Left ventricle myocardium inferior (tissue), 1 donor: ENCODE measurements around the gene GRIN2C. TPM values are rescaled to one million over a fixed set of nuclear protein-coding genes. Genes with fewer than 3 reads are reported as not detected.
A peak's percentile ranks its signal among the peaks of the same experiment; 100 is the strongest.

Experiments
- DNase-seq: peaks from one replicate; pipeline ENCODE4 v3.0.0-alpha.2; 2020
- H3K27ac ChIP-seq: fragments of 200-600 bp; replicated peaks from 2 replicates; pipeline ENCODE4 v1.8.0; 2021
- H3K27me3 ChIP-seq: fragments of 200-600 bp; 2 replicates; pipeline ENCODE4 v1.8.0; 2021; ENCODE audit warnings: low read depth
- H3K36me3 ChIP-seq: fragments of 200-600 bp; 2 replicates; pipeline ENCODE4 v1.8.0; 2021
- H3K4me1 ChIP-seq: fragments of 200-600 bp; 2 replicates; pipeline ENCODE4 v1.8.0; 2021
- H3K4me3 ChIP-seq: fragments of 200-600 bp; 2 replicates; pipeline ENCODE4 v1.8.0; 2021; ENCODE audit warnings: mild to moderate bottlenecking, moderate library complexity
- H3K9me3 ChIP-seq: fragments of 200-600 bp; replicated peaks from 2 replicates; pipeline ENCODE4 v1.8.0; 2021
- CTCF ChIP-seq: fragments of 200-600 bp; IDR thresholded peaks from 2 replicates; pipeline ENCODE4 v1.8.0; 2021; ENCODE audit warnings: antibody characterized with exemption, mild to moderate bottlenecking, borderline replicate concordance
- intact Hi-C: fragments of 100-400 bp; cut with micrococcal nuclease; formaldehyde crosslinking; loops from one replicate; pipeline ENCODE4 v1.11.0; 2022
- total RNA-seq: library from RNA; stranded (reverse); fragmentation: NEBNext Ultra II Directional; extraction: Animal tissue kit (Norgen Biotek cat#: 25700); gene quantifications from one replicate; pipeline ENCODE4 v1.2.1, GENCODE V29; 2021
- donor health status: DM: no; HTN: yes; CAD: no; lungs with severe emphysema.

The GRIN2C gene
- total RNA-seq, 1 donor from 2014 or later = 0.52 TPM

- peaks cover 48% of the 10 kb centered on the region for H3K4me1 ChIP-seq
- DNase-seq = no peak
- intact Hi-C loops = no loop called here
- peaks cover 13% of the 10 kb centered on the region for H3K36me3 ChIP-seq
- no peak overlapping the region for H3K4me3 ChIP-seq
- no peaks in the 10 kb centered on the region for H3K27me3 ChIP-seq
- no peaks in the 10 kb centered on the region for H3K9me3 ChIP-seq
- H3K27ac ChIP-seq = no peak overlapping the region
- TF ChIP-seq CTCF = no peak
Observed at GRCh38 chr17:74815067-74815466, 44.6 kb downstream of the GRIN2C start.

DNA sequence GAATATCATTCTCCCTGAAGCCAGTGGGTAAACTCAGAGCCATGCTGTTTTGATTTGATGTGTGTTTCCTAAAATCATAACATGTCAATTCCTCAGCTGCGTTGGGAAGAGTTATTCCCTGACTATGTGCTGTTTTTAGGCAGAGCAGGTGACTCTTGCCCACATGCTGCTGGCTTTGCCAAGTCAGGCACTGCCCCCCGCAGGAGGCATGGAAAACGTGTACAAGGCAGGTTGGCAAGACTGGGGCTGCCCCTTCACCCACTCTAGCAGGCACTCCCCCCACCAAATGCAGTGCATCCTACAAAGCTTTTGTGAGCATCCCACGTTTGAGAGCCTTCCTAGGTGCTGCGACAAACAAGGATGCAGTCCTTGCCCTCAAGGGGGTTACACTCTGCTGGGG, 45.2 kb downstream of the GRIN2C start:
- no peaks in the 10 kb centered on the region for H3K9me3 ChIP-seq
- no peak for TF ChIP-seq CTCF
- no peaks in the 10 kb centered on the region for H3K27me3 ChIP-seq
- intact Hi-C loops = no loop called here
- H3K27ac ChIP-seq = no peak overlapping the region
- DNase-seq = no peak
- H3K4me3 ChIP-seq = no peak overlapping the region
- H3K36me3 ChIP-seq = peaks cover 9% of the 10 kb centered on the region
- H3K4me1 ChIP-seq = peaks cover 48% of the 10 kb centered on the region

GRCh38 chr17:74812109-74813009, 47.3 kb downstream of the GRIN2C start:
- H3K4me1 ChIP-seq = peaks cover 48% of the 10 kb centered on the region
- peak; percentile 46 for DNase-seq
- no peak for TF ChIP-seq CTCF
- H3K27ac ChIP-seq = peak overlapping the region; percentile 75
- no peaks in the 10 kb centered on the region for H3K27me3 ChIP-seq
- peak overlapping the region; percentile 61 for H3K4me3 ChIP-seq
- intact Hi-C loops = no loop called here
- no peaks in the 10 kb centered on the region for H3K9me3 ChIP-seq
- H3K36me3 ChIP-seq = peaks cover 4% of the 10 kb centered on the region

DNA sequence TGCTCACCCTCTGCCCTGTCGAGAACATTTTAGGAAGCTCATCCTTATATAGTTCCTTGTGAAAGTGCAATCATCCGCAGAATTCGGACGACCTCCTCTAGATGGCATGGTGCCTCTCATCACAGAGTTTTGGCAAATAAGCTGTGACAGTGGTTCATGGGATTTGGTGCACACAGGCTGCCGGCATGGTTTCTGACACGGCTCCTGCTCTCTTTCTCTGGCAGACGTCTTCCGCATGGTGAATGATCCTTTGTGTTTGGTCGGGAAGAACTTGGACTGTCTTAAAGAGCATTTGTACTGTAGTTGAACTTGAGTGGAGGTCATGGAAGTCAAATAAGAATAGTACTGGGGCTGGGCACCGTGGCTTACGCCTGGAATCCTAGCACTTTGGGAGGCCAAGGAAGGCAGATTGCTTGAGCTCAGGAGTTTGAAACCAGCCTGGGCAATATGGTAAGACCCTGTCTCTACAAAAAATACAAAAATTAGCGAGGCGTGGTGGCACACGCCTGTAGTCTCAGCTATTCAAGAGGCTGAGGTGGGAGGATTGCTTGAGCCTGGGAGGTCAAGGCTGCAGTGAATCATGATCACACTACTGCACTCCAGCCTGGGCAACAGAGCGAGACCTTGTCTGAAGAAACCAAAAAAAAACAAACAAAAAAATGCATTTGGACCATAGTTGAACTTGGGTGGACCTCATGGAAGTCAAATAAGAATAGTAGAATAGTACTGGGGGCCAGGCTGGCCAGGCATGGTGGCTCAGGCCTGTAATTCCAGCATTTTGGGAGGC, 48.8 kb downstream of the GRIN2C start:
- H3K4me1 ChIP-seq = peaks cover 51% of the 10 kb centered on the region
- intact Hi-C loops = no loop called here

More for the DNA sequence above, 48.8 kb downstream of the GRIN2C start:
- Histone ChIP-seq H3K9me3 (no peaks in the 10 kb centered on the region), H3K27ac (no peak overlapping the region), H3K36me3 (no peaks in the 10 kb centered on the region), H3K27me3 (no peaks in the 10 kb centered on the region), H3K4me3 (no peak overlapping the region)
- no peak for DNase-seq
- TF ChIP-seq CTCF = no peak
